HEK293 (cell line): Measurements from ENCODE around the gene EN2.

Experiments used
- ATF2 ChIP-seq: fragments of 450-650 bp; formaldehyde crosslinking; IDR thresholded peaks from 2 replicates; pipeline ENCODE4 v1.5.1; 2016; ENCODE audit warnings: missing biosample characterization, missing genetic modification characterization, low read depth
- BCL6B ChIP-seq: fragments of 450-650 bp; formaldehyde crosslinking; IDR thresholded peaks from 2 replicates; pipeline ENCODE4 v1.5.1; 2017; ENCODE audit warnings: missing biosample characterization, missing genetic modification characterization
- HOXA7 ChIP-seq: sonication (generic); formaldehyde crosslinking; IDR thresholded peaks from 2 replicates; pipeline ENCODE4 v1.8.1; 2022; ENCODE audit warnings: missing genetic modification reagents, borderline replicate concordance
- IKZF3 ChIP-seq: fragments of 450-650 bp; IDR thresholded peaks from 2 replicates; pipeline ENCODE4 v1.5.0; 2018; ENCODE audit warnings: missing biosample characterization, mild to moderate bottlenecking, missing genetic modification characterization, moderate library complexity
- MEIS1 ChIP-seq: sonication (generic); formaldehyde crosslinking; IDR thresholded peaks from 2 replicates; pipeline ENCODE4 v1.8.1; 2022; ENCODE audit warnings: missing genetic modification reagents, mild to moderate bottlenecking, borderline replicate concordance
- OSR2 ChIP-seq: fragments of 450-650 bp; formaldehyde crosslinking; IDR thresholded peaks from 2 replicates; pipeline ENCODE4 v1.5.1; 2016; ENCODE audit warnings: missing biosample characterization, missing genetic modification characterization
- PRDM4 ChIP-seq: fragments of 450-650 bp; formaldehyde crosslinking; IDR thresholded peaks from 2 replicates; pipeline ENCODE4 v1.5.1; 2017; ENCODE audit warnings: missing biosample characterization, missing genetic modification characterization
- SP2 ChIP-seq: fragments of 450-650 bp; formaldehyde crosslinking; IDR thresholded peaks from 2 replicates; pipeline ENCODE4 v1.5.1; 2016; ENCODE audit warnings: missing biosample characterization, missing genetic modification characterization
- SP3 ChIP-seq: fragments of 450-650 bp; formaldehyde crosslinking; IDR thresholded peaks from 2 replicates; pipeline ENCODE4 v1.5.1; 2016; ENCODE audit warnings: missing biosample characterization, missing genetic modification characterization
- SP7 ChIP-seq: fragments of 450-650 bp; formaldehyde crosslinking; IDR thresholded peaks from 2 replicates; pipeline ENCODE4 v1.5.1; 2016; ENCODE audit warnings: missing biosample characterization, missing genetic modification characterization
- TCF7L2 ChIP-seq: IDR thresholded peaks from 2 replicates; pipeline ENCODE4 v1.6.1; 2011; ENCODE audit warnings: low read depth, mild to moderate bottlenecking, inconsistent platforms, low read length, moderate library complexity, borderline replicate concordance
- ZBTB1 ChIP-seq: fragments of 450-650 bp; formaldehyde crosslinking; IDR thresholded peaks from 2 replicates; pipeline ENCODE4 v1.5.1; 2016; ENCODE audit warnings: missing biosample characterization, missing genetic modification characterization
- ZBTB21 ChIP-seq: fragments of 450-650 bp; formaldehyde crosslinking; IDR thresholded peaks from 2 replicates; pipeline ENCODE4 v1.5.1; 2017; ENCODE audit warnings: missing biosample characterization, missing genetic modification characterization
- ZEB2 ChIP-seq: fragments of 450-650 bp; formaldehyde crosslinking; IDR thresholded peaks from 2 replicates; pipeline ENCODE4 v1.5.1; 2016; ENCODE audit warnings: missing biosample characterization, missing genetic modification characterization
- ZFP37 ChIP-seq: fragments of 450-650 bp; formaldehyde crosslinking; IDR thresholded peaks from 2 replicates; pipeline ENCODE4 v1.5.1; 2016; ENCODE audit warnings: missing biosample characterization, missing genetic modification characterization
- ZNF23 ChIP-seq: fragments of 450-650 bp; formaldehyde crosslinking; IDR thresholded peaks from 2 replicates; pipeline ENCODE4 v1.5.1; 2016; ENCODE audit warnings: missing biosample characterization, missing genetic modification characterization, borderline replicate concordance
- ZNF362 ChIP-seq: fragments of 450-650 bp; formaldehyde crosslinking; IDR thresholded peaks from 2 replicates; pipeline ENCODE4 v1.5.1; 2016; ENCODE audit warnings: missing biosample characterization, missing genetic modification characterization
- ZNF394 ChIP-seq: fragments of 450-650 bp; formaldehyde crosslinking; IDR thresholded peaks from 2 replicates; pipeline ENCODE4 v1.5.1; 2016; ENCODE audit warnings: missing biosample characterization, missing genetic modification characterization, mild to moderate bottlenecking, moderate library complexity, borderline replicate concordance
- ZNF404 ChIP-seq: fragments of 450-650 bp; formaldehyde crosslinking; IDR thresholded peaks from 2 replicates; pipeline ENCODE4 v1.5.1; 2017; ENCODE audit warnings: missing biosample characterization, missing genetic modification characterization
- ZNF423 ChIP-seq: fragments of 450-650 bp; formaldehyde crosslinking; IDR thresholded peaks from 2 replicates; pipeline ENCODE4 v1.5.1; 2016; ENCODE audit warnings: missing biosample characterization, missing genetic modification characterization
- ZNF513 ChIP-seq: fragments of 450-650 bp; IDR thresholded peaks from 2 replicates; pipeline ENCODE4 v1.5.1; 2018; ENCODE audit warnings: missing biosample characterization, missing genetic modification characterization
- ZNF544 ChIP-seq: fragments of 450-650 bp; formaldehyde crosslinking; IDR thresholded peaks from 2 replicates; pipeline ENCODE4 v1.5.0; 2017; ENCODE audit warnings: missing biosample characterization, missing genetic modification characterization
- ZNF548 ChIP-seq: fragments of 450-650 bp; formaldehyde crosslinking; IDR thresholded peaks from 2 replicates; pipeline ENCODE4 v1.5.1; 2016; ENCODE audit warnings: missing biosample characterization, missing genetic modification characterization
- ZNF560 ChIP-seq: fragments of 450-650 bp; formaldehyde crosslinking; IDR thresholded peaks from 2 replicates; pipeline ENCODE4 v1.5.1; 2017; ENCODE audit warnings: missing biosample characterization, missing genetic modification characterization, borderline replicate concordance
- ZNF585B ChIP-seq: fragments of 450-650 bp; formaldehyde crosslinking; IDR thresholded peaks from 2 replicates; pipeline ENCODE4 v1.5.1; 2016; ENCODE audit warnings: missing biosample characterization, missing genetic modification characterization
- ZNF600 ChIP-seq: fragments of 450-650 bp; formaldehyde crosslinking; IDR thresholded peaks from 2 replicates; pipeline ENCODE4 v1.5.1; 2016; ENCODE audit warnings: missing biosample characterization, missing genetic modification characterization
- ZNF623 ChIP-seq: fragments of 450-650 bp; formaldehyde crosslinking; IDR thresholded peaks from 2 replicates; pipeline ENCODE4 v1.5.1; 2016; ENCODE audit warnings: missing biosample characterization, missing genetic modification characterization
- ZNF639 ChIP-seq: fragments of 450-650 bp; formaldehyde crosslinking; IDR thresholded peaks from 2 replicates; pipeline ENCODE4 v1.5.1; 2016; ENCODE audit warnings: missing biosample characterization, missing genetic modification characterization
- ZNF645 ChIP-seq: fragments of 450-650 bp; formaldehyde crosslinking; IDR thresholded peaks from 2 replicates; pipeline ENCODE4; 2016; ENCODE audit warnings: missing biosample characterization, missing genetic modification characterization
- ZNF658 ChIP-seq: fragments of 450-650 bp; formaldehyde crosslinking; IDR thresholded peaks from 2 replicates; pipeline ENCODE4; 2016; ENCODE audit warnings: missing biosample characterization, missing genetic modification characterization
- ZNF776 ChIP-seq: fragments of 450-650 bp; formaldehyde crosslinking; IDR thresholded peaks from 2 replicates; pipeline ENCODE4 v1.5.0; 2017; ENCODE audit warnings: missing biosample characterization, missing genetic modification characterization, borderline replicate concordance
- ZNF843 ChIP-seq: fragments of 450-650 bp; formaldehyde crosslinking; IDR thresholded peaks from 2 replicates; pipeline ENCODE4 v1.5.1; 2016; ENCODE audit warnings: missing biosample characterization, missing genetic modification characterization

EN2 gene

GRCh38 chr7:155506854-155507337 is 49.0 kb downstream of the EN2 start (continued):
- TF ChIP-seq SP7 (tag by site-specific recombination) (no peak), ZNF658 (tag by site-specific recombination) (no peak), TCF7L2 (no peak), ZBTB21 (no peak), OSR2 (tag by site-specific recombination) (no peak), SP3 (tag by site-specific recombination) (no peak), ZNF585B (no peak), HOXA7 (CRISPR knock-in tag) (no peak), ZNF423 (no peak), ZNF394 (no peak), BCL6B (tag by site-specific recombination) (no peak), ZNF513 (tag by site-specific recombination) (no peak), ZNF645 (no peak), ZNF404 (tag by site-specific recombination) (no peak), ZNF843 (tag by site-specific recombination) (no peak), ZNF600 (tag by site-specific recombination) (no peak), IKZF3 (no peak), ZNF560 (tag by site-specific recombination) (no peak), SP2 (tag by site-specific recombination) (no peak), ZNF362 (no peak), ZNF548 (tag by site-specific recombination) (no peak), ZNF623 (no peak), ZNF776 (tag by site-specific recombination) (no peak), MEIS1 (CRISPR knock-in tag) (no peak), PRDM4 (tag by site-specific recombination) (no peak), ZEB2 (tag by site-specific recombination) (peak; percentile 82), ATF2 (tag by site-specific recombination) (no peak; the same call in 1 of the 2 replicates), ZNF639 (no peak), ZNF23 (tag by site-specific recombination) (no peak), ZNF544 (tag by site-specific recombination) (no peak), ZFP37 (tag by site-specific recombination) (no peak), ZBTB1 (tag by site-specific recombination) (no peak)
